ENCODE data around the gene POU2F1.

- no peak for TF ChIP-seq CTCF (conservative IDR thresholded peaks at IDR 0.05; ENCODE audit: low read depth, low read length)
- TF ChIP-seq EZH2 (IDR thresholded peaks at IDR 0.05; ENCODE audit: borderline replicate concordance, low read depth, low read length, poor library complexity, severe bottlenecking): no peak
Observed at GRCh38 chr1:167322483-167322882, 101.8 kb downstream of the POU2F1 start.
